Parathyroid adenoma (tissue), 2 donors: ENCODE results near the gene ARHGAP6.

Experiments
- H2AFZ ChIP-seq: fragments of 300-600 bp; sonication (generic); one replicate; pipeline ENCODE4 v1.7.0; 2017; ENCODE audit warnings: antibody characterized with exemption, mild to moderate bottlenecking
- H3K27ac ChIP-seq: fragments of 300-600 bp; sonication (generic); one replicate; pipeline ENCODE4 v1.7.0; 2017
- H3K27me3 ChIP-seq: fragments of 300-600 bp; sonication (generic); one replicate; pipeline ENCODE4 v1.7.0; 2017; ENCODE audit warnings: low read length; ENCODE audit not compliant: control insufficient read depth, insufficient read depth
- H3K36me3 ChIP-seq: fragments of 300-600 bp; sonication (generic); one replicate; pipeline ENCODE4 v1.7.0; 2017; ENCODE audit warnings: low read length; ENCODE audit not compliant: control insufficient read depth, insufficient read depth
- H3K4me1 ChIP-seq: fragments of 300-600 bp; sonication (generic); one replicate; pipeline ENCODE4 v1.7.0; 2017; ENCODE audit warnings: control low read depth
- H3K4me2 ChIP-seq: fragments of 300-600 bp; sonication (generic); one replicate; pipeline ENCODE4 v1.7.0; 2017; ENCODE audit warnings: low read length
- H3K4me3 ChIP-seq: fragments of 300-600 bp; sonication (generic); one replicate; pipeline ENCODE4 v1.7.0; 2017; ENCODE audit warnings: low read depth, low read length
- H3K79me2 ChIP-seq: fragments of 300-600 bp; sonication (generic); one replicate; pipeline ENCODE4 v1.7.0; 2017; ENCODE audit warnings: control low read depth
- H3K9ac ChIP-seq: fragments of 300-600 bp; sonication (generic); one replicate; pipeline ENCODE4 v1.7.0; 2017; ENCODE audit warnings: mild to moderate bottlenecking
- H3K9me3 ChIP-seq: fragments of 300-600 bp; sonication (generic); one replicate; pipeline ENCODE4 v1.7.0; 2017; ENCODE audit warnings: low read length; ENCODE audit not compliant: control insufficient read depth
- CTCF ChIP-seq: fragments of 300-600 bp; sonication (generic); IDR thresholded peaks from one replicate; pipeline ENCODE4 v1.7.0; 2017; ENCODE audit warnings: antibody characterized with exemption, mild to moderate bottlenecking
- donor health status: primary hyperparathyroidism.

The ARHGAP6 gene

GRCh38 chrX:11462136-11462535 is 203.6 kb downstream of the ARHGAP6 start:
- no peak overlapping the region for H3K4me3 ChIP-seq
- H3K9me3 ChIP-seq = no peaks in the 10 kb centered on the region
- H3K4me2 ChIP-seq = no peak overlapping the region
- no peak overlapping the region for H3K27ac ChIP-seq
- no peak overlapping the region for H2AFZ ChIP-seq
- no peak overlapping the region for H3K9ac ChIP-seq
- no peaks in the 10 kb centered on the region for H3K36me3 ChIP-seq
- H3K4me1 ChIP-seq = no peaks in the 10 kb centered on the region
- TF ChIP-seq CTCF = no peak
- no peaks in the 10 kb centered on the region for H3K27me3 ChIP-seq
- H3K79me2 ChIP-seq = no peaks in the 10 kb centered on the region

DNA sequence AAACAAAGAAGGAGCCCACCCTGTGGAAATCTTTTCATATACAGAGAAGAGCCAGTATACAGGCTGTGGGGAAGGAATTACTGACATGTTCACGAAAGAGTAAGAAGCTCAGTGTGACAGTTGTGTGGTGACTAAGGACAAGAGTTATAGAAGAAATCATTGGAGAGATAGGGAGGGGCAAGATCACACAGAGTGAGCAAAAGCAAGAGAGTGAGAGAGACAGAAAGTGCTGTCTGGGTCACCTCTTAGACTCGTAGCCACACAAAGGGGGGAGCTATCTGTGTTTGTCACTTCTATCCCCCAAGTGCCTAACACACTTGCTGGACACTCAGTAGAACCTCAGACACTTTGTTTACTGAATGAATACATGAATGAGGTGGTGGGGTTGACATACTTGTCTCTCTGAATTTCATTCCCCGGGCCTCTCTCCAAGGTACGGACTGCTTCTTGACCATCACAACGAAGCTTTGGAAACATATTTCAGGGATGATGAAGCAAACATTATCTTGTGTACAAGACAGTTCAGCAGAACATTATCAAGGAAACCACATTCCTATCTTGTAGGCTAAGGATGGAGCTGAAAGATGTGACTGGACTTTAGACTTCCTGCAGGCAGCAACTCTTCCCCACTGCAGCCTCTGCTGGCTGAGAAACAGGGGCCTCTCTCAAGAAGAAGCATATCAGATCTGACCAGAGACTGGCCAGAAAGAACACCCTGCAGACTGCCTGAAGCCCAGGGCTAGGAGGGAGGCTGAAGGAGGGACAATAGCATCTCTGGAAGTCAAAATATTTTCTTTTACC is 204.3 kb downstream of the ARHGAP6 start:
- H2AFZ ChIP-seq = no peak overlapping the region
- H3K4me2 ChIP-seq = no peak overlapping the region
- H3K4me1 ChIP-seq = no peaks in the 10 kb centered on the region
- no peaks in the 10 kb centered on the region for H3K9me3 ChIP-seq
- H3K79me2 ChIP-seq = no peaks in the 10 kb centered on the region
- no peak overlapping the region for H3K27ac ChIP-seq
- H3K9ac ChIP-seq = no peak overlapping the region
- H3K4me3 ChIP-seq = no peak overlapping the region
- TF ChIP-seq CTCF = no peak
- H3K36me3 ChIP-seq = no peaks in the 10 kb centered on the region
- no peaks in the 10 kb centered on the region for H3K27me3 ChIP-seq

- no peaks in the 10 kb centered on the region for H3K27me3 ChIP-seq
- no peak overlapping the region for H3K27ac ChIP-seq
- no peak for TF ChIP-seq CTCF
- H3K9me3 ChIP-seq = no peaks in the 10 kb centered on the region
- no peak overlapping the region for H3K9ac ChIP-seq
- no peaks in the 10 kb centered on the region for H3K4me1 ChIP-seq
- no peaks in the 10 kb centered on the region for H3K36me3 ChIP-seq
- H3K4me2 ChIP-seq = no peak overlapping the region
- no peak overlapping the region for H2AFZ ChIP-seq
- no peak overlapping the region for H3K4me3 ChIP-seq
- H3K79me2 ChIP-seq = no peaks in the 10 kb centered on the region
Measured at GRCh38 chrX:11460347-11460746, 205.4 kb downstream of the ARHGAP6 start.

DNA sequence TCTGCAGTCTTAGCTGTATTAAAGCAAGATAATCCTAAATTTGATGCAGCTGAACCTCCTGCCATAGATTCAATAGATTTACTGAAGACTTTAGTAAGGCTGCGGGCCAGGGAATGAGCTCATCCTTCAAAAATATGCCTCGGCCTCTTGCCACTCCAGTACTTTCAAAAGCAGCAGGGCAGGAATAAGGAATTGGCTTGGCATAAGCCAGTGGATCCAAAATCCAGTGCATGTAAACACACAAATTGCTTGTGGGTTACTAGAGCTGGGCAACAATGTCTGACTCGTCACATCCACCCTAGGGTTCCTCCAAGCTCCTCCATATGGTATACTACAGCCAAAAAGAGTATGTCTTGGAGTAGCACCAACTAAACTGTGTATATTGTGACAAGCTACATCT is 207.6 kb downstream of the ARHGAP6 start:
- Histone ChIP-seq H3K4me3 (no peak overlapping the region), H3K4me2 (no peak overlapping the region), H3K27ac (no peak overlapping the region), H3K27me3 (no peaks in the 10 kb centered on the region), H3K9me3 (no peaks in the 10 kb centered on the region), H3K4me1 (no peaks in the 10 kb centered on the region), H3K36me3 (no peaks in the 10 kb centered on the region), H3K79me2 (no peaks in the 10 kb centered on the region), H2AFZ (no peak overlapping the region), H3K9ac (no peak overlapping the region)
- no peak for TF ChIP-seq CTCF

DNA sequence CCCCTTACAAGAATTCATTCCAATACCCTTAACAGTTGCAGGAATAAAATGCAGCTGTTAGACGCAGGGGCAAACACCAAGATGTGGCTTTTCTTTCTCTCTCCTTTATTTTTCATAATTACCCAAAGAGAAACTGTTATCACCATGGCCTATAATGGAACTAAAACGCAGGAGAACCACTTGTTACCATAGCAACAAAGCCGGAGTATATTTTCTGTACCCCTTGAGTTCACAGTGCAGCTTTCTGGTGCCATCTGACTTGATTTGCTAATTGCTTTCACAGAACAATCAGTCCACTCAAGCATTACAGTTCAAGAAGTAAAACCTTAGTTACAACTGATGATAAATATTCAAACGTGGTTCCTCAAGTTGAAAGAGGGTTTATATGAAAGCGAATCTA is 214.6 kb downstream of the ARHGAP6 start:
- Histone ChIP-seq H2AFZ (no peak overlapping the region), H3K4me2 (no peak overlapping the region)
- TF ChIP-seq CTCF = no peak

More for the DNA sequence above, 214.6 kb downstream of the ARHGAP6 start:
- Histone ChIP-seq H3K36me3 (no peaks in the 10 kb centered on the region), H3K9ac (no peak overlapping the region), H3K9me3 (no peaks in the 10 kb centered on the region), H3K79me2 (no peaks in the 10 kb centered on the region), H3K27ac (no peak overlapping the region), H3K27me3 (no peaks in the 10 kb centered on the region), H3K4me1 (no peaks in the 10 kb centered on the region), H3K4me3 (no peak overlapping the region)
